ENCODE data around the gene VPS52. TPM values are rescaled to one million over a fixed set of nuclear protein-coding genes. Genes with fewer than 3 reads are reported as not detected.

The VPS52 gene
- total and polyA plus RNA-seq, 7 donors: 29.3 to 52.5 (median 35.7) TPM

- peaks cover 18% of the 10 kb centered on the region for H3K4me1 ChIP-seq
- no peak for TF ChIP-seq CTCF (IDR thresholded peaks at IDR 0.05)
- H3K36me3 ChIP-seq (ENCODE audit: insufficient read depth in 1 of 2, low read depth in 1 of 2): peaks cover 3 to 78% of the 10 kb centered on the region in 2 donors
- no peaks in the 10 kb centered on the region for H3K9me3 ChIP-seq
- intact Hi-C loops (cut with DNase I): loop anchor here in 1 of 2 donors (1.0 to 5.0 kb wide), 3 partner anchors 10 to 1163 kb away; partner anchors contain the start of genes ATF6B and RPS18
- WGBS, 3 donors: 2 to 4% (median 2%) methylated on average over 11 to 14 of the region's 14 CpGs
- no peak for DNase-seq
- peak overlapping the region; percentile 77 for H3K27ac ChIP-seq
- ATAC-seq: peak in 2 of 4 donors; percentile 2 to 10
- no peaks in the 10 kb centered on the region for H3K27me3 ChIP-seq (ENCODE audit: insufficient read depth in 3 of 3, low read length in 2 of 3)
- peak overlapping the region; percentile 85 for H3K4me3 ChIP-seq
Measured at GRCh38 chr6:33289784-33290315, 18.2 kb upstream of the VPS52 start.

GRCh38 chr6:33288921-33289783, 17.5 kb upstream of the VPS52 start, which contains the start of the genes PFDN6 and WDR46:
PFDN6 (plus strand) TSS chr6:33289601; CDS start chr6:33289857, 256 bp downstream.
WDR46 (minus strand) TSS chr6:33289239; CDS start chr6:33289170, 69 bp downstream.
- Histone ChIP-seq H3K27ac (peak within 1 kb of the TSS; percentile 77), H3K9me3 (no peaks in the 10 kb centered on the region), H3K36me3 (ENCODE audit: insufficient read depth in 1 of 2, low read depth in 1 of 2) (peaks cover 3 to 78% of the 10 kb centered on the region in 2 donors), H3K4me3 (peak within 1 kb of the TSS; percentile 85), H3K27me3 (ENCODE audit: insufficient read depth in 3 of 3, low read length in 2 of 3) (no peaks in the 10 kb centered on the region), H3K4me1 (peaks cover 18% of the 10 kb centered on the region)
- DNase-seq (peak; percentile 76 to 85), ATAC-seq (peak; percentile 94 to 97 (median 96))
- WGBS, 3 donors: 0% methylated on average over 38 to 43 of the region's 43 CpGs
- TF ChIP-seq CTCF (IDR thresholded peaks at IDR 0.05): no peak
- intact Hi-C loops (cut with DNase I): loop anchor here in 1 of 2 donors (1.0 to 5.0 kb wide), 3 partner anchors 9 to 1162 kb away; partner anchors contain the start of genes ATF6B and RPS18

- peaks cover 3 to 78% of the 10 kb centered on the region in 2 donors for H3K36me3 ChIP-seq (ENCODE audit: insufficient read depth in 1 of 2, low read depth in 1 of 2)
- peak overlapping the region; percentile 85 for H3K4me3 ChIP-seq
- WGBS, 3 donors: 12 to 16% (median 15%) methylated on average over 21 of the region's 21 CpGs
- H3K27me3 ChIP-seq (ENCODE audit: insufficient read depth in 3 of 3, low read length in 2 of 3): no peaks in the 10 kb centered on the region
- no peaks in the 10 kb centered on the region for H3K9me3 ChIP-seq
- intact Hi-C loops (cut with DNase I): loop anchor here in 1 of 2 donors (2.0 to 5.0 kb wide), 2 partner anchors 16 to 1161 kb away; partner anchors contain the start of genes ATF6B and RPS18
- ATAC-seq (peak in 1 of 4 donors; percentile 4), DNase-seq (no peak)
- no peak for TF ChIP-seq CTCF (IDR thresholded peaks at IDR 0.05)
- peaks cover 18% of the 10 kb centered on the region for H3K4me1 ChIP-seq
- H3K27ac ChIP-seq: peak overlapping the region; percentile 77
Measured at GRCh38 chr6:33288141-33288920, 16.7 kb upstream of the VPS52 start.
